Measurements from ENCODE around the gene HTD2.

DNA sequence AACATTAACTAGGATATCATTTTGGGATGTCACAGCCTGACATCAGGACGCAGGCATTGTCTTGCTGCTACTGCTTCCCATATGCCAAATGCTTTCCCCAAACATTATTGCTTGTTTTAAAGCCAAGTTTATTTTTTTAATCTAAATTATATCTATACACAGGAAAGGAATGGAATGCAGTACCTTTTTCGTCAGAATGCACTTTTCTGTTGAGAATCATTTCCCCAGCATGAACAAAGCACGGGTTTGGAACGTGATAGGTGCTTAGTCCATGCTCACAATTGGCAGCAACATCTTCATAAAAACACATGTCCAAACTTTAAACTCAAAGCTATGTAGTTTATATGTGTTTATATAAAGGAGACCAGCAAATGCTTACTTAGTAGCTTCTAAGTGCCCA is 52.5 kb downstream of the HTD2 start:
- no peak for TF ChIP-seq POLR2A (IDR thresholded peaks at IDR 0.05)
- TF ChIP-seq, protein P1, sequence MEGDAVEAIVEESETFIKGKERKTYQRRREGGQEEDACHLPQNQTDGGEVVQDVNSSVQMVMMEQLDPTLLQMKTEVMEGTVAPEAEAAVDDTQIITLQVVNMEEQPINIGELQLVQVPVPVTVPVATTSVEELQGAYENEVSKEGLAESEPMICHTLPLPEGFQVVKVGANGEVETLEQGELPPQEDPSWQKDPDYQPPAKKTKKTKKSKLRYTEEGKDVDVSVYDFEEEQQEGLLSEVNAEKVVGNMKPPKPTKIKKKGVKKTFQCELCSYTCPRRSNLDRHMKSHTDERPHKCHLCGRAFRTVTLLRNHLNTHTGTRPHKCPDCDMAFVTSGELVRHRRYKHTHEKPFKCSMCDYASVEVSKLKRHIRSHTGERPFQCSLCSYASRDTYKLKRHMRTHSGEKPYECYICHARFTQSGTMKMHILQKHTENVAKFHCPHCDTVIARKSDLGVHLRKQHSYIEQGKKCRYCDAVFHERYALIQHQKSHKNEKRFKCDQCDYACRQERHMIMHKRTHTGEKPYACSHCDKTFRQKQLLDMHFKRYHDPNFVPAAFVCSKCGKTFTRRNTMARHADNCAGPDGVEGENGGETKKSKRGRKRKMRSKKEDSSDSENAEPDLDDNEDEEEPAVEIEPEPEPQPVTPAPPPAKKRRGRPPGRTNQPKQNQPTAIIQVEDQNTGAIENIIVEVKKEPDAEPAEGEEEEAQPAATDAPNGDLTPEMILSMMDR (IDR thresholded peaks at IDR 0.05): no peak
